SKM-1 treated with dmso at 0.1 percent for 144 hours (cell line): ENCODE data around the gene TNS1.

ENCODE experiments used
- DNase-seq: peaks from one replicate; lab custom pipeline; 2025; ENCODE audit not compliant: unreplicated experiment; lab: John Stamatoyannopoulos, UW

TNS1 gene

GRCh38 chr2:217837530-217837929 is 165.3 kb downstream of the TNS1 start:
- no peak for DNase-seq

DNA sequence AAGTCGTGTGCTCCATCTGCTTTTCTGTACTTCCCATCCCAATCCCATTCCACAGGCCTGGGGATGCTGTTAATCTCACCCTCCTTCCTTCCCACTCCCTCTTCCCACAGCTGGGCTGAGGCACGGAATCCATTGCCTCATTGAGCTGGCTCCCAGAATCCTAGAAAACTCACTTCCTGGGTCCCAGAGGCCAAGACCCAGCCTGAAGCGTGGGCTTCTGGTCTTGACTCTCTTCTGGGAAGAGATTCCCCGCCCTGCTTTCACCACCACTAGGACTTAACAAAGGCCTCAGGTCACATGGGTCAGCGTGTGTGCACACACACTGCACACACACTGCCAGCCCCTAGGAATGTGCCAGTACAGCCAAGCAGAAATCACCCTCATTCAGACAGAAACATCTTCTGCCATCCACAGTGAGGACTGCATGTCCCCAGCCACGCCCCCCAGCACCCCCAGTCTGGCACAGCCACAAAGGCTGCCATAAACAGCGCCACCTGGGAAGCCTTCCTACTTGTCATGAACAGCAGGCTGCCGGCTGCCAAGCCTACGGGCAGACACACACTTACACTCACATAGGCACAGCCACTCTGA is 165.8 kb downstream of the TNS1 start:
- DNase-seq, result no peak

DNA sequence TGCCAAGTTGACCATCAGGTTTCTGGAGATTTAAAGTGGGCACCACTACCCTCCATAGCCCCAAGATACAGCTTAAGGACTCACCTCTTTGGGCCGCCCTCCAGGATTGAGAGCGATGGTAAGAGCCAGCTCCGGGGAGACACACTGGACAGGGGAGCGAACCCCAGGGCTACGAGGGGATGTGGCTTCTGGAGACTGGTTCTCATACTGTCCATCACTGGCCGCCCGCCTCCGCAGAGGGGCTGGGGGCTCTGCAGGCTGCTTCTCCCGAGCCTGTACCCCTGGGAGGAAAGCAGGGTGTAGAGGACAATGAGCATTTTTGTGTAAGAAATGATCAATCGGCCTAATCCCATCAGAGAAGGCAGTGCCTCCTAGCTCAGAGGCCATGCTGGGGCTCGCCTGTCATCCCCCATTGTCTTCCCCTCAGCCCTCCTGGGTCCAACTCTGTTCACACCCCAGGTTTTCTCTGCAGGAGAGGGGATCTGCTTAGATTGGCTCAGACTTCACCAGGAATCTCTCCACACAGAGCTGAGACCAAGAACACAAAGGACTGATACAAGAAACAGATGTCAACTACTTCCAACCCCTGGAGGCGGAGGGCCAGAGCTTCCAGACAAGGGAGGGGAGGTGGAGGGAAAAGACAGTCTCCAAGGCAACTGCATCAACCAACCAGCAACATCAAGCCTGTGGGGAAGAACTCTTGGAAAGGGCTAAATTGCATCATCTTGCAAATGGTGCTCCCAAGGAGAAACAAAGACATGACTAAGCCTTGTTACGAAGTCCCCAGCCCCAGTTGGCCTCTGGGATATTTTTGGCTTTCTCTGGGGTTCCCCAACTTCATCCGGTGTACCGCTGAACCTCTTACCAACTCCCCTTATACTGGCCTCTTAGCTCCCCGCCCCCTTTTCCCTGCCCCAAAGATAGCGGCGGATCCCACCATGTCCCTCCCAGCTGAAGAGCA is 166.6 kb downstream of the TNS1 start:
- DNase-seq, result no peak

DNA sequence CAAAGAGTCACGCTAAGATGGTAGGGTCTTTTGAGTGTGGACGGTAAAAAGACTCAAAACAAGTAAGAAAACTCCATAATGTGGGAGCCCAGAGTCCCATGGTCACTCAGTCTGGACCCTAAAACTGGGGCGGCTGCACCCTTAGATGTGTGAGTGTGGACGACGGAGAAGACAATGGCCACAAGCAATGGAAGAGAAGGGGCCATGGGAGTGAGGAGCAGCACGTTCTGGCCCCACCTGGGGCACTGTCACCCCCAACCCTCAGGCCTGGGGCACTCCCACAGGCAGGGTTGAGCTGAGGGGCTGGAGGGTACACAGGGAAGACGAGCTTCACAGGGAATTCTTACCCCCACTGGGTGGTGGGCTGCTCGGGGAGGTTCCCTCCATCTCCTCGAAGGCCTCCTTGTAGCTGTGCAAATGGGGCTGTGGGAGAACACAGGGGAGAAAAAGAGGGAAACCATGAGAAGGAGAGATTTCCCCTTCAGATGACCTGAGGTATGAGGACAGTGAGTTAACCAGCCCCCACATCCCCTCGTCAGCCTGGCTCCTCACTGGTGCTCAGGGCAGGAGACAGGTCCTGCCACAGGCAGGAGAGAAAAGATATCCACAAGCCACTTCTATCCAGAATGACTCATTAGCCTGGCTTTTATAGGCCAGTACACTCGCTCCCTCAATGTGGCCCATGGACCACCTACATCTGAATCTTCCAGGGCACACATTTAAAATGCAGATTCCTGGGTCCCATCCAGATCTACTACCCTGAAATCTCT is 167.9 kb downstream of the TNS1 start:
- no peak for DNase-seq

GRCh38 chr2:217834057-217834620 is 168.7 kb downstream of the TNS1 start:
- DNase-seq, result no peak

DNA sequence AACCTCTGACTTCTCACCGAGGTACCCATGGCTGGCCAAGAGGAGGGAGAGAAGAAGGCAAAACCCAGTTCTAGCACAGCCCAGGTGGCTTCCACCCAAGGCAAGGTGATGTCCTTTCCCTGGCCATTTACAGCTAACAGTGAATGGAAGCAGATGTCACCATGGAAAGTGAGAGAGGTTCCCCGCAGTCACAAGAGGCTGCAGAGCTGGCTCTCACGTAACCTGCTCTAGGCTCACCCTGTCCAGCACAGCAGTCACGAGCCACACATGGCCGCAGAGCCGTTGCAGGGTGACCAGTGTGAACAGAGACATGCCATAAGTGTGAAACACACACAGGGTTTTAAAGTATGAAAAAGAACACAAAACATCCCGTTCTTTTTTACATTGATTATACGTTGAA is 169.4 kb downstream of the TNS1 start:
- DNase-seq, result no peak

- no peak for DNase-seq
Observed at GRCh38 chr2:217832987-217833386, 169.8 kb downstream of the TNS1 start.

GRCh38 chr2:217832115-217832514 is 170.7 kb downstream of the TNS1 start:
- no peak for DNase-seq

- DNase-seq, result no peak
Observed at GRCh38 chr2:217831306-217831705, 171.5 kb downstream of the TNS1 start.

GRCh38 chr2:217830807-217831206 is 172.0 kb downstream of the TNS1 start:
- DNase-seq, result no peak

DNA sequence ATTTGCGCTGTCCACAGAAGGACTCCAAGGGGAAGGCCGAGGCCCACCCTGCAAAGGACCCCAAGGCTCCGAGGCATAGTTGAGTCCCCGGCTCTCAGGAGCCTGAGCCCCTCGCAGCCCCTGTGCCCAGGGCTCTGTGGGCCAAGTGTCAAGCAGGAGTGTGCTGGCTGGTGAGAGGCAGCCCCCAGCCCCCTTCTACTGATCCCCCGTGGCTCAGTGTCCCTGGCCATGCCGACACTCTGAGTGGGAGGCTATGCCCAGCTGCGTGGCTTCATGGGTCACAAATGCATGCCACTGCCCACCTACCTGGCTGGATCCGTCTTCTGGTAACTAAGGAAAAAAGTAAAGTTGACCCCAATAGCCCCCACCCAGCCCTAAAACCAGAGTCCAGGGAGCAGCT is 172.7 kb downstream of the TNS1 start:
- DNase-seq, result no peak

DNA sequence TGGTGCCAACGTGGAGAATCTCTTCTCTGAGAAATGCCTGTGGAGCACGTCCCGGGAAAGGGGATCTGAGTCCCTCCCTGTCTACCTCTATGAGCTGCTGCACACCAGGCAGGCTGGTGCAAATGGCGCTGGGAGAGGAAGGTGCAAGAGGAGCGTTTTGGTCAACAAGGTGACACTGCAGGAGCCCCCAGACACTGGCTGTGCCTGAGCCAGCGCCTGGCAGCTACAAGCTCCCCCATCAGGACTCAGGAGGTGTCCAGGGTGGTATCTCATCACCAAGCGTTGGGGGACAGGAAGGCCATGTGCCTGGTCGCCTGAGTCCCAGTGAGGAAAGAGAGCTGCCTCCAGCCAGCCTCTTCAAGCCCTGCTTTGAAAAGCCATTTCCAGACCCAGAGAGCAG is 173.4 kb downstream of the TNS1 start:
- DNase-seq, result no peak

GRCh38 chr2:217828336-217828735 is 174.5 kb downstream of the TNS1 start:
- DNase-seq, result no peak

- DNase-seq, result no peak
Observed at GRCh38 chr2:217827430-217828201, 175.2 kb downstream of the TNS1 start.

- no peak for DNase-seq
Observed at GRCh38 chr2:217826991-217827390, 175.8 kb downstream of the TNS1 start.

DNA sequence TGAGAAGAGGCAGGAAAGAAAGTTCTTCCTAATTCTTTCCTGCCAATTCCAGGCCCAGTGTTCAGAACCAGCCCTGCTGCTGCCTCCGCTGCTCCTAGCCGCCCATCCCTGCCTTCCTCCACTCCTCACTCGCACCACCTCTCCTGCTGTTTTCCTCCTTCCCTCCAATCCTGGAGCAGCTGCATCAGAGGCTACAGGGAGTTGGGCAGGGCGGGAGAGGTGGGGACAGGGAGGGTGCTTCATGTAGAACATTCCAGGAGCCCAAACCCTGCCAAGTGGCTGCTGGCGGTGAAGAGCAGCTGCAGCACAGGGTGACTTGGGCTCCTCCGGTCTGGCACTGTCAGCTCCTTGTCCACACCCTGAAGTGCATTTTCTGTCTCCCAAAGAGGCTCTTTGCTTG is 176.3 kb downstream of the TNS1 start:
- DNase-seq, result no peak

- no peak for DNase-seq
Observed at GRCh38 chr2:217825469-217826235, 177.1 kb downstream of the TNS1 start.

DNA sequence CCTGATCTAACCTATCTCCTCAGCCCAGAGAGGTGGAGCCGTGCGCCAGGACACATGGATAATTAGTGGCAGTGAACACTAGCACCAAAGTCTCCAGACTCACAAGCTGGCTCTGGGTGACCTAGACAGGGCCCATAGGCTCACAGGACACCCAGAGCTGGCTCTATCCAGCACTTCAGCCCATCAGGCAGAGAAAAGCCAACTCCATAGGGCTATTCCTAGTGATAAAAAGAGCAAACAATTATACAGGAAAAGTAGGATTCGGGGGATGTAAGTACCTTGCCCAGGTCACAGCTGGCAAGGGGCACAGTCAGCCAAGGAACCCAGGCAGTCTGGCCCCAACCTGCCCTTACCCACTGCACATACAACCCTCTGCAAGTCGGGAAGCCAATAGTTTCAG is 178.6 kb downstream of the TNS1 start:
- DNase-seq, result no peak

DNA sequence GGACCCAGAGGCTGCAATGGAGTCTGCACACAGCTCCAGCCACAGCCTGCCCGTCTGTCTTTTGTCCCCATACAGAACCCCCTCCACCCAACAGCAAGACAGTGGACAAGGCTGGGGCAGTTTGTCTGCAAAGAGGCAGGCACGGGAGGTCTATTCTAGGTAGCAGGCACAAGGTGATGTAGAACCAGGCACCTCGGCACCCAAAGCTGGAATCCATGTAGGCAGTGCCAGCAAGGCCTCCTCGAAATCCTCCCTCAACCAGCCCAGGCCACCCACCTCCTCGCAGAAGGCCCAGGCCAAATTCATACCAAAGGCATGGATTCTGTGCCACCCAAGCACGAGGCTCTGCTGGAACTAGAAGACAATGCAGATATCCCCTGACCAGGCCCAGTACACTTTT is 179.2 kb downstream of the TNS1 start:
- no peak for DNase-seq
